Ascending aorta (tissue), 2 donors: ENCODE results near the gene PHF19. TPM values are rescaled to one million over a fixed set of nuclear protein-coding genes. Genes with fewer than 3 reads are reported as not detected.
A peak's percentile ranks its signal among the peaks of the same experiment; 100 is the strongest.

ENCODE experiments used
- DNase-seq, 2 donors: peaks; one replicate each; pipeline ENCODE4 v3.0.0-alpha.2; 2019; ENCODE audit warnings: low spot score in 2 of 2
- H3K27ac ChIP-seq, 2 donors: fragments of 200-600 bp; sonication (generic); one replicate each; pipeline ENCODE4 v1.5.1; 2016 to 2017; ENCODE audit warnings: mild to moderate bottlenecking in 1 of 2
- H3K27me3 ChIP-seq: fragments of 200-600 bp; sonication (generic); one replicate; pipeline ENCODE4 v1.5.1; 2017
- H3K36me3 ChIP-seq, 2 donors: fragments of 200-600 bp; sonication (generic); one replicate each; pipeline ENCODE4 v1.5.1; 2016
- H3K4me1 ChIP-seq, 2 donors: fragments of 200-600 bp; sonication (generic); one replicate each; pipeline ENCODE4 v1.5.1; 2016 to 2017; ENCODE audit warnings: mild to moderate bottlenecking in 1 of 2
- H3K4me3 ChIP-seq, 2 donors: fragments of 200-600 bp; sonication (generic); one replicate each; pipeline ENCODE4 v1.5.1; 2016 to 2017; ENCODE audit warnings: mild to moderate bottlenecking in 1 of 2
- H3K9me3 ChIP-seq, 2 donors: fragments of 200-600 bp; sonication (generic); one replicate each; pipeline ENCODE4 v1.5.1; 2016
- intact Hi-C: fragments of 100-400 bp; cut with DNase I; formaldehyde crosslinking; loops from one replicate; pipeline ENCODE4 v1.15.1; 2023
- total RNA-seq: library from RNA; depleted of rRNA; stranded (reverse); fragments of >200 nt; gene quantifications from one replicate; pipeline ENCODE4 v1.1.0, GENCODE V29; 2016
- TF ChIP-seq, protein P1 (sequence below), 3 experiments: fragments of 200-600 bp in 2 of 3; fragments of 450-650 bp in 1 of 3; sonication (generic) in 2 of 3; IDR thresholded peaks; one replicate each; pipeline ENCODE4 v1.5.1; 2016 to 2019; ENCODE audit warnings: antibody characterized with exemption in 3 of 3, mild to moderate bottlenecking in 1 of 3, moderate library complexity in 1 of 3

Gene PHF19
- total RNA-seq, 1 donor from 2014 or later = 33.0 TPM

DNA sequence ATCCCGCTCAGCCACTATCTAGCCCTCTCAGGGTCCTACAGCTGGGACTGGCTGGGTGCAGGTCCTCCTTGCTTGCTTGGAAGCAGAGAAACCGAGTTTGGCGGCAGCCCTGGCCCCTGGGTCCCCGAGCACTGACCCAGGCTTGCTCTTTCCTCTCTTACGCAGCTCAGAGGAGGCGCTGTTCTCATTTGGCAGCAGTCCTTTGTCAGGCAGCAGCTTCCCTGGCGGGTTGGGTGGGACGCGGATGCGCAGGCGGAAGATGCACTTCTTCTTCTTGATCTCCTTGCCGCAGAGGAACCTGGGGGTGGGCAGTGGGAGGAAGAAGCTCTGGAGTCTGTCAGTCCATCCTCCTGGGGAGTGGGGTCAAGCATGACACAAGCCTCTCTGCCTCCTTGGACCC lies 14.5 kb downstream of the PHF19 start:
- TF ChIP-seq, protein P1, sequence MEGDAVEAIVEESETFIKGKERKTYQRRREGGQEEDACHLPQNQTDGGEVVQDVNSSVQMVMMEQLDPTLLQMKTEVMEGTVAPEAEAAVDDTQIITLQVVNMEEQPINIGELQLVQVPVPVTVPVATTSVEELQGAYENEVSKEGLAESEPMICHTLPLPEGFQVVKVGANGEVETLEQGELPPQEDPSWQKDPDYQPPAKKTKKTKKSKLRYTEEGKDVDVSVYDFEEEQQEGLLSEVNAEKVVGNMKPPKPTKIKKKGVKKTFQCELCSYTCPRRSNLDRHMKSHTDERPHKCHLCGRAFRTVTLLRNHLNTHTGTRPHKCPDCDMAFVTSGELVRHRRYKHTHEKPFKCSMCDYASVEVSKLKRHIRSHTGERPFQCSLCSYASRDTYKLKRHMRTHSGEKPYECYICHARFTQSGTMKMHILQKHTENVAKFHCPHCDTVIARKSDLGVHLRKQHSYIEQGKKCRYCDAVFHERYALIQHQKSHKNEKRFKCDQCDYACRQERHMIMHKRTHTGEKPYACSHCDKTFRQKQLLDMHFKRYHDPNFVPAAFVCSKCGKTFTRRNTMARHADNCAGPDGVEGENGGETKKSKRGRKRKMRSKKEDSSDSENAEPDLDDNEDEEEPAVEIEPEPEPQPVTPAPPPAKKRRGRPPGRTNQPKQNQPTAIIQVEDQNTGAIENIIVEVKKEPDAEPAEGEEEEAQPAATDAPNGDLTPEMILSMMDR (IDR thresholded peaks at IDR 0.05) = no peak
- Histone ChIP-seq H3K27me3 (no peaks in the 10 kb centered on the region), H3K27ac (no peak overlapping the region), H3K36me3 (peaks cover 62 to 84% of the 10 kb centered on the region in 2 donors), H3K9me3 (no peaks in the 10 kb centered on the region), H3K4me1 (no peaks in the 10 kb centered on the region), H3K4me3 (no peak overlapping the region)
- intact Hi-C loops = no loop called here
- no peak for DNase-seq

GRCh38 chr9:120861935-120862334 lies 15.1 kb downstream of the PHF19 start:
- no peaks in the 10 kb centered on the region for H3K9me3 ChIP-seq
- no peaks in the 10 kb centered on the region for H3K27me3 ChIP-seq
- no peaks in the 10 kb centered on the region for H3K4me1 ChIP-seq
- DNase-seq = no peak
- H3K36me3 ChIP-seq = peaks cover 68 to 89% of the 10 kb centered on the region in 2 donors
- no peak overlapping the region for H3K27ac ChIP-seq
- H3K4me3 ChIP-seq = no peak overlapping the region
- intact Hi-C loops = no loop called here
- TF ChIP-seq, protein P1 (IDR thresholded peaks at IDR 0.05) = no peak

- H3K4me3 ChIP-seq = no peak overlapping the region
- intact Hi-C loops = no loop called here
- no peaks in the 10 kb centered on the region for H3K4me1 ChIP-seq
- no peak overlapping the region for H3K27ac ChIP-seq
- H3K36me3 ChIP-seq = peaks cover 56 to 80% of the 10 kb centered on the region in 2 donors
- no peaks in the 10 kb centered on the region for H3K9me3 ChIP-seq
- TF ChIP-seq, protein P1 (IDR thresholded peaks at IDR 0.05) = no peak
- DNase-seq = no peak
- no peaks in the 10 kb centered on the region for H3K27me3 ChIP-seq
These were observed 16.9 kb downstream of the PHF19 start for GRCh38 chr9:120860083-120860482.

DNA sequence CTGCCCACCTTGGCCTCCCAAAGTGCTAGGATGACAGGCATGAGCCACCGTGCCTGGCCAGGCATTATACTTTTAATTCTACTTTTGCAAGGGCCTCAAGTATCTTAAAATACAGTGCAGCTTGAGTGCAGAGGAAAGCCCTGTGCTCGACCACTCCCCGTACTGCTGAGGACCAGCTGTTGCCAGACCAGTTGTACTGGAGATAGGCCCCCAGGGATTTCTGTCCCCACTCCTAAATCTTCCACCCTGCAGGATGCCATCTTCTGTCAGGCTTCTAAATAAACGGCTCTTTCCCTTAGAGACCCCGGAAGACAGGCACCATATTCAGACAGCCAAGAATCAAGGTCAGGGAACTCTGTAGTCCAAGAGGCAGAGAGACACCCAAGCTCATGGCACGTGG lies 17.6 kb downstream of the PHF19 start:
- Histone ChIP-seq H3K27ac (no peak overlapping the region), H3K4me3 (no peak overlapping the region), H3K4me1 (no peaks in the 10 kb centered on the region), H3K27me3 (no peaks in the 10 kb centered on the region), H3K9me3 (no peaks in the 10 kb centered on the region), H3K36me3 (peaks cover 56 to 76% of the 10 kb centered on the region in 2 donors)
- TF ChIP-seq, protein P1 (IDR thresholded peaks at IDR 0.05) = no peak
- intact Hi-C loops = no loop called here
- DNase-seq = no peak

DNA sequence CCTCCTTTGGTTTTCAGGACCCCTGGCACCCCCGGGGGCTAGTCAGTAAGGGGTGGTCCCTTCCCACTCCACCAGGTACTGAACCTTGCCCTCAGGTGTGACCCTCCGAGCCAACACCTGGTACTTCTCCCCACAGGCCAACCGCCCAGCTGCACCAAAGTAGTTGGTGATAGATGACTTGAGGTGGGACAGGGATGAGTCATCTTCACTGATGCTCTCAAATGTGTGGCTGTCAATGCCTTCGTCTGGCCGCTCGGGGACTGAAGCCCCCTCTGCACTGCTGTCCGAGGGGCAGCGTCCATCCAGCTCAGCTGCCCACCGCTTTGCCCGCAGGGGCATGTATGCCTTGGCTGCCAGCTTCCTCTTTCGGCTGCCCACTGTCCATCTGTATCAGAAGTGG lies 19.1 kb downstream of the PHF19 start:
- Histone ChIP-seq H3K4me3 (no peak overlapping the region), H3K4me1 (no peaks in the 10 kb centered on the region), H3K27ac (peak overlapping the region in 1 of 2 donors; percentile 35), H3K9me3 (no peaks in the 10 kb centered on the region), H3K36me3 (peaks cover 51 to 66% of the 10 kb centered on the region in 2 donors), H3K27me3 (no peaks in the 10 kb centered on the region)
- TF ChIP-seq, protein P1 (IDR thresholded peaks at IDR 0.05) = no peak
- intact Hi-C loops = no loop called here
- DNase-seq = no peak

- Histone ChIP-seq H3K4me3 (no peak overlapping the region), H3K27ac (peak overlapping the region; percentile 23 to 35), H3K36me3 (peaks cover 46 to 62% of the 10 kb centered on the region in 2 donors), H3K9me3 (no peaks in the 10 kb centered on the region), H3K4me1 (no peaks in the 10 kb centered on the region), H3K27me3 (no peaks in the 10 kb centered on the region)
- no peak for DNase-seq
- intact Hi-C loops = no loop called here
- TF ChIP-seq, protein P1 (IDR thresholded peaks at IDR 0.05) = no peak
These were observed 19.5 kb downstream of the PHF19 start for GRCh38 chr9:120857481-120857880.
